ENCODE measurements around the gene PCDHA6.
"Not testable (repeated sequence)": the region's sequence is repeated elsewhere in the genome, so short reads cannot be mapped to it uniquely, and the experiment has no call there.

PCDHA6 gene

DNA sequence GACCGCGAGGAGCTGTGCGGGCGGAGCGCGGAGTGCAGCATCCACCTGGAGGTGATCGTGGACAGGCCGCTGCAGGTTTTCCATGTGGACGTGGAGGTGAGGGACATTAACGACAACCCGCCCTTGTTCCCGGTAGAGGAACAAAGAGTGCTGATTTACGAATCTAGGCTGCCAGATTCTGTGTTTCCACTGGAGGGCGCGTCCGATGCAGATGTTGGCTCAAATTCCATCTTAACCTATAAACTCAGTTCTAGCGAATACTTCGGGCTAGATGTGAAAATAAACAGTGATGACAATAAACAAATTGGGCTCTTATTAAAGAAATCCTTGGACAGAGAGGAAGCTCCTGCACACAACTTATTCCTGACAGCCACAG is 590 bp downstream of the PCDHA6 start:
- peak; percentile 38; the same call in 1 of the 2 replicates for TF ChIP-seq CTCF (IDR thresholded peaks at IDR 0.05; ENCODE audit: control insufficient read depth, extremely low read depth, insufficient read depth)
- H3K4me3 ChIP-seq (ENCODE audit: low read depth, low read length), result no peak overlapping the region
- DNase-seq (ENCODE audit: low read depth), result no peak

- not testable (repeated sequence) for H3K4me3 ChIP-seq (ENCODE audit: low read depth, low read length); DNase-seq (ENCODE audit: low read depth)
These were observed 2.0 kb downstream of the PCDHA6 start for GRCh38 chr5:140829511-140830501.

DNA sequence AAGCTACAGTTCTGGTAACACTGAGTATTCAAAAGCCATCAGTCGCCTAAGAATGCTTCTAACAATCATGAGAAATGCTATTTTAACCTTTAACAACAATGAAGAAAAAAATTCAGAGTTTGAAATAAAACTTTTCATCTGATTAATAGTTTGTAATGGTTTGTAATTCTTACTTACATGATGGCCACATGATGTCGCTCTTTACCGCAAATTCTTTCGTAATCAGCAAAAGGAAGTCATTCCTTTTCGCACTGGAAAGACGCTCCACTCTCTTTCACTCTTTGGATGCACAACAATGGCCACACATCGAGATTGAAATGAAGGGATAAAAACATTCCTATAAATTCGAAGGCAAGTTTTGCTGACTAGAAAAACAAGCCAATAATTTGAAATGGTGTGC is 6.2 kb downstream of the PCDHA6 start, which contains the start of gene PCDHA7:
Gene PCDHA7 (plus strand): TSS at position 277 of the 400 bp plus-strand sequence. CDS start 115 bp downstream, at position 392.
- DNase-seq (ENCODE audit: low read depth), result no peak
- peak; percentile 29; the same call in 1 of the 2 replicates for TF ChIP-seq CTCF (IDR thresholded peaks at IDR 0.05; ENCODE audit: control insufficient read depth, extremely low read depth, insufficient read depth)
- H3K4me3 ChIP-seq (ENCODE audit: low read depth, low read length), result no peak within 1 kb of the TSS

GRCh38 chr5:140834439-140835008 is 6.8 kb downstream of the PCDHA6 start:
- not testable (repeated sequence) for H3K4me3 ChIP-seq (ENCODE audit: low read depth, low read length); DNase-seq (ENCODE audit: low read depth)

DNA sequence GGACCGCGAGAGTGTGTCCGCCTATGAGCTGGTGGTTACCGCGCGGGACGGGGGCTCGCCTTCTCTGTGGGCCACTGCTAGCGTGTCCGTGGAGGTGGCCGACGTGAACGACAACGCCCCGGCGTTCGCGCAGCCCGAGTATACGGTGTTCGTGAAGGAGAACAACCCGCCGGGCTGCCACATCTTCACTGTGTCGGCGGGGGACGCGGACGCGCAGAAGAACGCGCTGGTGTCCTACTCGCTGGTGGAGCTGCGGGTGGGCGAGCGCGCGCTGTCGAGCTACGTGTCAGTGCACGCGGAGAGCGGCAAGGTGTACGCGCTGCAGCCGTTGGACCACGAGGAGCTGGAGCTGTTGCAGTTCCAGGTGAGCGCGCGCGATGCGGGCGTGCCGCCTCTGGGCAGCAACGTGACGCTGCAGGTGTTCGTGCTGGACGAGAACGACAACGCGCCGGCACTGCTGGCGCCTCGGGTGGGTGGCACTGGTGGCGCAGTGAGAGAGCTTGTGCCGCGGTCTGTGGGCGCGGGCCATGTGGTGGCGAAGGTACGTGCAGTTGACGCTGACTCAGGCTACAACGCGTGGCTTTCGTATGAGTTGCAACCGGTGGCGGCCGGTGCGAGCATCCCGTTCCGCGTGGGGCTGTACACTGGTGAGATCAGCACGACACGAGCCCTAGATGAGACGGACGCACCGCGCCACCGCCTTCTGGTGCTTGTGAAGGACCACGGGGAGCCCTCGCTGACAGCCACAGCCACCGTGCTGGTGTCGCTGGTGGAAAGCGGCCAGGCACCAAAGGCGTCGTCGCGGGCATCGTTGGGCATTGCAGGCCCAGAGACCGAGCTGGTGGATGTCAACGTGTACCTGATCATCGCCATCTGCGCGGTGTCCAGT is 8.1 kb downstream of the PCDHA6 start:
- TF ChIP-seq CTCF (IDR thresholded peaks at IDR 0.05; ENCODE audit: control insufficient read depth, extremely low read depth, insufficient read depth), result no peak
- DNase-seq (ENCODE audit: low read depth), result no peak
- no peak overlapping the region for H3K4me3 ChIP-seq (ENCODE audit: low read depth, low read length)

- no peak for DNase-seq (ENCODE audit: low read depth)
- no peak within 1 kb of the TSS for H3K4me3 ChIP-seq (ENCODE audit: low read depth, low read length)
- peak; percentile 53 for TF ChIP-seq CTCF (IDR thresholded peaks at IDR 0.05; ENCODE audit: control insufficient read depth, extremely low read depth, insufficient read depth)
These were observed 13.5 kb downstream of the PCDHA6 start, which contains the start of gene PCDHA8 for GRCh38 chr5:140840978-140841962. Gene PCDHA8 (plus strand): TSS chr5:140841187. CDS start chr5:140841322, 135 bp downstream.

Measured in LNCaP clone FGC (cell line).